HG03175 (cell line): ENCODE measurements around the gene CCIN.
A peak's percentile ranks its signal among the peaks of the same experiment; 100 is the strongest.

Experiments used
- ATAC-seq: cut with Tn5 transposase; IDR thresholded peaks from one replicate; pipeline ENCODE4 v1.9.1; 2021; ENCODE audit warnings: mild to moderate bottlenecking, moderate library complexity; ENCODE audit not compliant: unreplicated experiment

Gene CCIN

GRCh38 chr9:36140086-36141084, 28.8 kb upstream of the CCIN start:
- no peak for ATAC-seq

- no peak for ATAC-seq
Measured at GRCh38 chr9:36141288-36141687, 27.9 kb upstream of the CCIN start.

GRCh38 chr9:36141761-36142160, 27.4 kb upstream of the CCIN start:
- no peak for ATAC-seq

GRCh38 chr9:36142510-36143244, 26.5 kb upstream of the CCIN start:
- ATAC-seq, result no peak

GRCh38 chr9:36143245-36143641, 25.9 kb upstream of the CCIN start:
- no peak for ATAC-seq

GRCh38 chr9:36144309-36145232, 24.6 kb upstream of the CCIN start:
- ATAC-seq, result no peak

- ATAC-seq, result no peak
Measured at GRCh38 chr9:36145970-36146369, 23.2 kb upstream of the CCIN start.

GRCh38 chr9:36146651-36147050, 22.5 kb upstream of the CCIN start:
- ATAC-seq, result no peak

GRCh38 chr9:36147441-36148175, 21.6 kb upstream of the CCIN start:
- ATAC-seq, result no peak

GRCh38 chr9:36148311-36149051, 20.7 kb upstream of the CCIN start:
- ATAC-seq, result peak; percentile 56

GRCh38 chr9:36149197-36149596, 20.0 kb upstream of the CCIN start:
- no peak for ATAC-seq

- ATAC-seq, result no peak
Measured at GRCh38 chr9:36150574-36151315, 18.4 kb upstream of the CCIN start.

- peak; percentile 78 for ATAC-seq
Measured at GRCh38 chr9:36151316-36152210, 17.6 kb upstream of the CCIN start.

- ATAC-seq, result no peak
Measured at GRCh38 chr9:36152741-36153438, 16.3 kb upstream of the CCIN start.

GRCh38 chr9:36153746-36154145, 15.4 kb upstream of the CCIN start:
- no peak for ATAC-seq

GRCh38 chr9:36154331-36154952, 14.7 kb upstream of the CCIN start:
- no peak for ATAC-seq

GRCh38 chr9:36156116-36156515, 13.1 kb upstream of the CCIN start:
- no peak for ATAC-seq
